A204.1 (cell line): ENCODE measurements around the gene KSR1.
"Not testable (repeated sequence)": the region's sequence is repeated elsewhere in the genome, so short reads cannot be mapped to it uniquely, and the experiment has no call there.

ENCODE experiments used
- FAIRE-seq: peaks from 2 replicates; lab custom pipeline; 2012; peaks lifted over from hg19 to GRCh38; lab: Jason Lieb, UNC

KSR1 gene

DNA sequence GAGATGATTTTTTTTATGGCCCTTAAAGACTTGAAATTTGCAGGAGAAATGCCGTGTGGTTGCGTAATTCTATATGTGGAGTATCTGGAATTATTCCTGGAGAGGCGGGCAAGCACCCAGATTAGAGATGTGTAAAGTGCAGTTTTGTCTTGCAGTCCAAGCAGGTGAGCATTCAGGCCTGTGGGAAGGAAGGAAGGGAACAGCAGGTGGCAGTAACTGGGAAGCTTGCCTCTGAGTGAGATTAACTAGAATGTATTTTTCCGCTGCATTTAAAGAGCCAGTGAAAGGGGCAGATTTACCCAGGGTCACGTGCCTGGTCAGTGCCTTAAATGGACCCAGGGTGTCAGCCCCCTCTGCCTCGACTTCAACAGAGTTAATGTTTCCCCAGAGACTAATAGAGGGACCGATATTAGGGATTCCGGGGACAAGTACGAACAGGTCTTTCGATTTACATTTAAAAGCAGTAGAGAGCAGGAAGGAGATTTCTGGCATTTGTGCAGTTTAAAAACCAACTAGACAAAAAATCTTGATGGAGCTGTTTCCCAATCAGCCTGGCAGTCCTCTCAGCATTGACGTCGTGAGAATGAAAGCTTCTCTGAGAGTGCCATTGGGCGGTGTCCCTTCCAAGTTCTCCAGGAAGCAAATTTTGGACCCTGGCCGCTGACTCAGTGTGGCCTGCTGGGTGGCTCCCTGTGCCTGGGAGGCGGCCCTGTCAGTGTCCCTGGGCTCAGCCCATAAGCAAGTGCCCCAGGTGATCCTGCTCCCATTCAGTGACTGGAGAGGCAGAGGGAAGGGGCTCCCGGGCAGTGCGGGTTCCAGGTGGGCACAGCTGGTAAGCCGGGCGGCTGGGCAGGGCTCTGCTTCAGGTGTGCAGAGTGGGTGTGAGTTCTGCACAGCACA is 38.2 kb downstream of the KSR1 start:
- no peak for FAIRE-seq

DNA sequence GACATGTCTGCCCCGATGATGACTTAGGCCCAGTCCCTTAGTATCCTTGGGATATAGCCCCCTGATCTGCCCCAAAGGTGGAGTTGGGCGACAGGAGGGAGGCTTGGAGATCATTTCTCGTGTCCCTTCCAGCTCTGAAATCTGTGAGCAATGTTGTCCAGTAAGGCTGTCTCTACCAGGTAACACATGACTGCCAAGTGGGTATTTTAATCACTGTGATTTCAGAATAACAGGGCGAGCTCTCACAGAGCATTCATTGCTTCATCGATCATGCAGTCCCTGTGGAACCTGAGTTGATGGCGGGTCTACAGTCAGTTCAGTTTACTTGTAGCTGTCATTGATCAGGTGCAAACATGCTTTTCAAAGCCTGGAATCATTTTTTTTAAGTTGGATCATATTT is 39.2 kb downstream of the KSR1 start:
- FAIRE-seq: no peak

DNA sequence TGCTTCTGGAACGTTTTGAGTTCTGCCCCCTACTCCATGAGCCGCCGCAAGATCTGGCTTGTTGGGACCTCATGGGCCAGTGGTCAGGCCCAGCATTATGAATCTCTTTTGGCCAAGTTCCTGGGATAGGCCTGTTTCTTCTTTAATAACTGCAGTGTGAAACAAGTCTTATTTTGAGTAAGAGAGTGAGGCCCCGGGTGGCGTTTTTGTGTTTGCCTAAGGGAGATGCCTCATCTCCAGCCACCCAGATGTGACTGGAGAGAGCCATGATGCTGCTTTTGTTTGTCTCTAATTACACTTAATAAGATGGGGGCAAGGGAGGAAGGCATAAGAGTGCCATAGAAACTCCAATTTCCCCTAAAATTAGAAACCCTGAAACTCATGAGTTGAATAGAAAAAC is 39.8 kb downstream of the KSR1 start:
- FAIRE-seq: no peak

DNA sequence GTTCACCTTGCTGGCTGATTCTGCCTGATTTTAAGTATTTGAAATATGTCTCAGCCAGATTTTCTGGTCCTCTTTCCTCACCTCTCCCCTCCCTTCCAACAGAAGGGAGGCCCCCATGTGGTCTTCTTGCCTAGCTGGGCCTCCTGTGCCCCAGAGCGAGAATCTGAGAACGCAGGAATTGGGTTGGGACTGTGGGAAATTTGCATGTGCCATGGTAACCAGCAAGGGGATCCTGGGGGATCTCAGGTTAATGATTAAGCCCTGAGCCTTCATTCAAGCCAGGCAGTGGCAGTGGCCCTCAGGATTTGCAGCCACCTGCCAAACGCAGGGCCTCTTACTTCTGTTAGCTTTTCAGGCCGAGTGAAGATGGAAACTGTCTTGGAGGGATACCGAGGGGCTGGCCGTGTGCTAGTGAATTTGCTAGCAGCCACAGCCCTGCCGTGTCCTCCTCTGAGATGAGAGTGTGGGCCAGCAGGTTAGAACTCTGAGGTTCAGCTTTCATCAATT is 40.2 kb downstream of the KSR1 start:
- FAIRE-seq: no peak

DNA sequence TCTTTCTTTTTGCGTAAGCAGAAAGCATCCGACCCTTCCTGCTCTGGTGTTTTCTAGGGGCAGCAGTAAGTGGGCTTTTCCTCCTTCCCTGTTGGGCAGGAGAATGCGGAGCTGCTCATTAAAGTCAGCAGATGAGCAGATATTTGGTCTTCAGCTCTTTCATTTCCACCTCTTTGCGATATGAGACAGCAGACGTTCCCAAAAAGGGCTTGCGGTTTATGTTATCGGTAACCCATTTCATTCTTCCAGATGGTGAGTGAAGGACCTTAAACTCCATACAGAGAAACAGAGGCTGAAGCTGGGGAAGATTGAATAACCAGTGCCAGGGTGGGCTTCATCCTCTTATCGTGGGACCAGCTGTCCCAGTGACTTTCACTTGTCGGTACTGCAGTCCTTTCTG is 40.7 kb downstream of the KSR1 start:
- FAIRE-seq: no peak

DNA sequence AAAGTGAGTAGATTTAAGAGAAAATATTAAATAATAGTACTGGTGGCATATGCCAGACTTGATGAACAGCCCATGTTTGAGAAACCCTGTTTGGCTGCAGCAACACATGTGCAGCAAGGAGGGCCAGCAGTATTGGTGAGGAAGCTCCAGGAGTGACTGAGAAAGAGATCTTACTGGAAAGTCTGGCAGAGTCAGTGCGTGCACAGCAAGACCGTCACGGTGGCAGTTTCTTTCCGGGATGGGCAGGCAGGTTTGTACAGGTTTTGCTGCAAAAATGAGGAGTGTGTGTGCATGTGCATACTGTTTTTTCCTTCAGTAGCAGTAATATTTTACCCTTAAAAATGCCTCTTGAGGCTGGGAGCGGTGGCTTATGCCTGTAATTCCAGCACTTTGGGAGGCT is 41.4 kb downstream of the KSR1 start:
- no peak for FAIRE-seq

DNA sequence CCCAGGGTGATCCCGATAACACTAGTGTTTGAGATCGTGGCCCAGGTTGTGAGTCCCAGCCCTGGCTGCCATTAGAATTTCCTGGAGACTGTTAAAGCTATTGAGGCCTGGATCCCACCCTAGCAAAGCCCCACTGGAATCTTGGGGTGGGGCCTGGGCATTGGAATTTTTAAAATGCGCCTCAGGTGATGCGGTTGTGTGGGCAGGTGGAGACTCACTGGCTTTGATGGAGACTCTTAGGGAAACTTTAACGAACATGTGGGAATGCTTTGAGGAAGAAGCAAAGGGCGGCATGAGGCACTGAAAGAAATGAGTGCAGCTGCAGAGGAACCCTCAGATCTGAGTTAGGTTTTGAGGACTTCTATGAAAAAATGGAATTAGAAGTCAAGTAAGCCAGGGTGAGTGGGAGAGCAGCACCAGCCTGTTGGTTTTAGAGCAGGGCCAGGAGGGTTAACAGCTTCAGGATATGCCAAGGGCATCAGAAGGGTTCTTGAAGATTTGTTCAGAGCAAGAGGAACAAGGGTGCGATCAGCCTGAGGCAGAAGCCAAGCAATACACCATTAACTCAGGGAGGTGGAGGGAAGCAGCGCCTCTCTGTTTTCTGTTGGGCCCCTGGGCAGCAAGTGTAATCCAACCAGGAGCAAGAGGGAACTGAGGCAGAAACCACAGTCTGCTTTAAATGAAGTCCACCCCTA is 42.5 kb downstream of the KSR1 start:
- FAIRE-seq: no peak

DNA sequence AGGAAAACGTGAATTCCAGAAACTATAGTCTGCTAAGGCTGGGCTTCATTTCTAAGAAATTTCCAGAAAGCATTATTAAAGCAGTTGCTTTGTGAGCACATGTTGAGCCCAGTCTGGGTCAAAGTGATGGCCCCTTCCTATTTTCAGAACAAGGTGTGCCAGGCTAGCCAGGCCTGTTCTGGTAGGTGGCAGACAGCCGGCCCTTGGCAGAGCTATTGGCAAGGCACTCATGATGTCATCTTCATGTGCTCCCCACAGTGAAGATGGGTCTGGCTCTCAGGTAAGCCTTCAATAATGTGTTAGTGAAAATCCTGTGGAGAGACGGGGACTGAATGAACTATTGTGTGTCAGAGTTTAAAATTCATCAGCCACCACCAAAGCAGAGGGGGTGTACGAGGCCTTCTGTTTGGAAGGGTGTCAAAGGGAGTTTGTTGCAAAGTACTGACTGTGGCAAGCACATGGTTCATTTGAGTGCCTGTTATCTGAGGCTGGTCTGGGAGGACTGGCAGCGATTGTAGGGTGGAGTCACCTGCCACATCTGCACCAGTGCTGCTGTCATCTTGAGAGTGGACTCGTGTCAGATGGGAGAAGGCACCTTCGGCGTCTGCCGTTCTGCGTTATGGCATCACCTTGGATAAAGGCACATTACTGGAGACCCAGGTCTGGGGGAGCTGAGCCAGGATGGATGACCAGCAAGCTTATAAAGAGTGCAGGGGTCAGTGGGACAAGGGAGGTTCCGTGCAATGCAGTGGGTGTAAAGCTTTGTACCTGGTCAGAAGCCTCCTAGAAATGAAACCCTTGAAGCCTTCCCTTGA is 43.4 kb downstream of the KSR1 start:
- FAIRE-seq: no peak

DNA sequence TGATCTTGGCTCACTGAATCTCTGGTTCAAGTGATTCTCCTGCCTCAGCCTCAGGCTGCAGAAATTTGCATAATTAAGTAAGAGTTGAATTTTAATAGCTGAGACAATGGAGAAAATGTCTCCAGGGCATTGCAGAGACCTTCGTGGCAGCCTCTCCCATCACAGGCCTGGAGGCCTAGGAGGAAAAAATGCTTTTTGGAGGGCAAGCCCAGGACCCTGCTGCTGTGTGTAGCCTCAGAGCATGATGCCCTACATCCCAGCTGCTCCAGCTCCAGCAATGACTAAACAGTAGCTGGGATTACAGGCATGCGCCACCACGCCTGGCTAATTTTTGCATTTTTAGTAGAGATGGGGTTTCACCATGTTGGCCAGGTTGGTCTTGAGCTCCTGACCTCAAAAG is 45.1 kb downstream of the KSR1 start:
- FAIRE-seq: not testable (repeated sequence)

DNA sequence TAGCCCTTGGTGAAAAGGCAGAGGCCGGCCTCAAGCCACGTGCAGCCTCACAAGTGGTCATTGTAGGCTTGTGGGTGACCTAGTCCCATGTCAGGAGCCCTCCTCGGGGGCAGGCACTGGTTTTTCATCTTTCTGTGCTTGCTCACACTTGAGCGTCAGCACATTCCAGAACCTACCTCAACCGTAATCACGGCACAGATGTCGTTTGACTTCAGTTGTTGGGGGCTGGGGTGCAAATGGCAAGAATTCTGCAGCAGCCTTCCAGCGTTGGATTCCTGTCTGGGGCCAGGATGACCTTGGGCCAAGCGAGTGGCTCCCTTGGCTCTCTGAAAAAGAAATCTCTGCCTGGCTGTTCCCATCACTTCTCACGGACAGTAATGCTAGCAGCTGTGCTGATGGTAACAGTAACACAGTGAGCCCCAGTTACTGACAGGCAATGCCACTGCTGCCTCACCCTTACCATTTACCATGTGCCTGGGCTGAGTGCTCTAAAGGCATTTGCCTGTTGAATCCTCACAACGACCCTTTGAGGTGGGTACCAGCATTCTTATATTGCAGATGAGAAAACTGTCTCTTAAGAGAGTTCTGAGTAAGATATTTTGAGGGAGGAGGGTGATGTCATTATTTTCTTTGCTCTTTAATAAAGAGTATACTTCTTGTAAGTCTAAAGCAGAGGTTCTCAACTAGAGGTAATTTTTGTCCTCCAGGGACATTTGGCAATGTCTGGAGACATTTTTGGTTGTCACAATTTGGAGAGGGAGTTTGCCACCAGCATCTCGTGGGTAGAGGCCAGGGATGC is 46.5 kb downstream of the KSR1 start:
- no peak for FAIRE-seq

DNA sequence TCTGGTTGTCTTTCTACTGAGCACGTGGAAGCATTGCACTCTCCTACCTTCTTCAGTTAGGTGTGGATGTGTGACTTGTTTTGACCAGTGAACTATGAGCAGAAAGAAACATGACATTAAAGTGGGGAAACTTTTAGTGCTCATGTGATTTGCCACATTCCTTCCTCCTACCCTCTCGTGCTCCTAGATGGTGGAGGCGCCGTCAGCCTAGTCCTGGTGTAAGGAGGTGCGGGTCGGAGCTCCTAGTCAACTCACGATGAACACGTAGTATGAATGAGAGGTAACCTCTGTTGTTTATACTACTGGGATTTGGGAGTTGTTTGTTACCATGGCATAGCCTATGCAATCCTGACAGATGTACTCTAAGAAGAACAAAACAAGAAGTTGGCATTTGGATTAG is 47.4 kb downstream of the KSR1 start:
- FAIRE-seq: no peak

DNA sequence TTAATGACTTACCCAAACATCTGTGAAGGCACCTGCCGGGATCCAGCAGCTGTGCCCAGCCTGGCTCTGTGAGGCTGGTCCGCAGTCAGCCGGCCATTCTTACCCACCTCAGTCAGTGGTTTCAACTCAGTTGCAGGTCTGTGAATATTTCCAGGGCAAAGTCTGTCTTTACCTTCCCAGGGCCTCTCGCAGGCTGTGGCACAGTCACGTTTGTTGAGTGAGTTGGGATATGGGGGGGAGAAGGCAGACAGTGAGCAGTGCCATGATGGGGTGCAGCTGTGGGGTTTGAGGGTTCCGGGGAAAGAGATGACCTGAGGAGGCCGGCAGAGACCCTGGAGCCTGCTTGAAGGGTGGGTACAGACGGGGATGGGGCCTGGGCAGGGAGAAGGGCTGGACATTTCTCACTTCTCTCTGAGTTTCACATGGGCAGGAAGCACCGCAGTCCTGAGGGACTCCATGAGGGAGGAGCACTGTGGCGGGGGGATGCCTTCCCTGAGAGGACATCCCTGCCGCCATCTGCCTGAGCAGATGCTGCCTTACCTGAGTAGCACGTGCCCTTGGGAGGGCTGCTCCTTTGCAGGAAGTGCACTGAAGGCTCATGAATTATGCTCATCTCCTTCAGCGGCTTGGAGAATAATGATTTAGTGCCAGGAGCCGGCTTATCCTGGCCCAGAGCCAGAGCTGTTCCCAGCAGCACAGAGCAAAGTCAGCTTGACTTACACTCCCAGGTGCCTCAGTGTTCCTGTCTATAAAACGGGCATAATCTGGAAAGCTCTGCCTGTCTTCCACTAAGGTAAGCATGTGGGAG is 48.1 kb downstream of the KSR1 start:
- no peak for FAIRE-seq

DNA sequence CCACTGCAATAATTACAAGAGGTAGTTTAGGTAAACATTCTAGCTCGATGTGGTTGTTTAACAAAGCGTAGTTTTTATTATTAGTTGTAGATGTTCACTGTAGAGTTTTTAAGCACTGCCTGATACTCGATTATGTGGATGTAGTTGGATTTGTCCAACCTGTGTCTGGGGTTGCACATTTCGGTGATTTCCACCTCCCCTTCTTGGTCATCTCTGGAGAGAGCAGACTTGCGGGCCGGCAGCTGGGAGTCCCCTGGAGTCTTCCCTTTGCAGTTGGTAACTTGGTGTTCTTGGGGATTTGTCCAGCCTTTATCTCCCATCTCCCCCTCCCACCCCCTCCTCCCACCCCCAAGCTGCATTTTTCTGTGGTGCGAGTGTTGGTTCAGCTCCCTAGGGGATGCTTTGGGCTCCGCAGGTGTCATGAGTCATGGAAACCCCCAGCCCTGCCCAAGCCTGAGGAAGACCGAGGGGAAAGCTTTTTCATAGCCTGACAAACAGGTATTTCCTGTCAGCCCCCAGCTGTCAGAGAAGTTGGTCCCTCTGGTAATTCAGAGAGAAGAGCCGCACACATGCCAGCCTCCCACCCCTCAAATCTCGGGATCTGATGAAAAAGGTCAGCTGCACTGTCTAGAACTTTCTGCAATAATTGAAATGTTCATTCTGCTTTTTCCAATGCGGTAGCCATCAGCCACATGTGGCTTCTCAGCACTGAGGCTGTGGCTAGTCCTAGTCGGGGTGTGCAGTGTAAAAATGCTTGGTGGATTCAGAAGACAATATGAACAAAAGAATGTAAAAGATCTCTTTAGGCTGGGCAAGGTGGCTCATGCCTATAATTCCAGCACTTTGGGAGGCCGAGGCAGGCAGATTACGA is 50.3 kb downstream of the KSR1 start:
- FAIRE-seq: no peak

DNA sequence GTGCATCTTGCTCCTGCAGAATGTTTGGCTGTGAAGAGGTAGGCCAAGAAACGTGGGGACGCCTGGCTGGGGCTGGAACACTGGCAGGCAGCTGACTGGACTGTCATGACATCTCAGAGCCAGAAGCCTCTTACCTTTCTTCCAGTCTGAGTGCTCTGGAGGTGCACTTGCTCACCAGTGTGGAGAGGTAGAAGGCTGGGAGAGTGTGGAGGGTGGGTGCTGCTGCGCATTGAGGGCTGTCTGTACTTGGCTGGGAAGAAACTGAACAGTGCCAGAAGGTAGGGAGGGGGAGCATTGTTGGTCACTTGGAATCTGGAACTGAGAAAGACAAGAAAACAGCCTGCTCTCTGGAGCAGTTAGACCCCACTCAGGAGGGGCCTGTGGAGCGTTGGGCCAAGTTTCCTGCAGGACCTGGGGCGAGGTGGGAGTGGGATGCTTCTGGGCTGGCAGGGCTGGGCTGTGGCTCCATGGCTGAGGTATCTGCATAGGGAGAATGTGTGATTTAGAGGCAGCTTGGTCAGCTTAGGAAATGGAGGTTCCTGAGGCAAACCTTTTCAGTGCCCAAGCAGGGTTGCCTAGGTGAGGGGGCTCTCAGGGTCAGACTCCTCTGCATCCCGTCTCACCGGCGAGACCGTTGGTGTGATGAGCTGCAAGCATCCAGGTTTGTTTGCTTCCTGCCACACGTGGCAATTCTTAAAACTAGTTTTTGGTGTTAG is 55.1 kb downstream of the KSR1 start:
- no peak for FAIRE-seq

DNA sequence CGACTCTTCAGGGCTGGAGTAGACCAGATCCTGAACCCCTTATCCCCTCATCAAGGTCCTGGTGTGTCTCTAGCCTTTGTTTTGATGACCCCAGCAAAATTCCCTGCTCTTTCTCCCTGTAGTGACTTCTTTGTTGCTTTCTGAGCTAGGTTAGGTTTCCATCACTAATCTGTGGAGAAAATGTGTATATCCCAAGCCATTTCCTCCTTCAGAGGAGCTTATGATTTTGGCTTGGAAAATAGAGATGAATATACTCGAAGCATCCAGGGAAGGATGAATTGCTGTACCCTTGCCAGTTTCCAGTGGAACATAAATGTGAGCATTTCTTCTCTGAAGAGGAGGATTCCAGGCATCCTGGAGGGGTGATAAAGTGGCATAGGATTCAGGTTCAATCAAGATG is 55.8 kb downstream of the KSR1 start:
- no peak for FAIRE-seq

DNA sequence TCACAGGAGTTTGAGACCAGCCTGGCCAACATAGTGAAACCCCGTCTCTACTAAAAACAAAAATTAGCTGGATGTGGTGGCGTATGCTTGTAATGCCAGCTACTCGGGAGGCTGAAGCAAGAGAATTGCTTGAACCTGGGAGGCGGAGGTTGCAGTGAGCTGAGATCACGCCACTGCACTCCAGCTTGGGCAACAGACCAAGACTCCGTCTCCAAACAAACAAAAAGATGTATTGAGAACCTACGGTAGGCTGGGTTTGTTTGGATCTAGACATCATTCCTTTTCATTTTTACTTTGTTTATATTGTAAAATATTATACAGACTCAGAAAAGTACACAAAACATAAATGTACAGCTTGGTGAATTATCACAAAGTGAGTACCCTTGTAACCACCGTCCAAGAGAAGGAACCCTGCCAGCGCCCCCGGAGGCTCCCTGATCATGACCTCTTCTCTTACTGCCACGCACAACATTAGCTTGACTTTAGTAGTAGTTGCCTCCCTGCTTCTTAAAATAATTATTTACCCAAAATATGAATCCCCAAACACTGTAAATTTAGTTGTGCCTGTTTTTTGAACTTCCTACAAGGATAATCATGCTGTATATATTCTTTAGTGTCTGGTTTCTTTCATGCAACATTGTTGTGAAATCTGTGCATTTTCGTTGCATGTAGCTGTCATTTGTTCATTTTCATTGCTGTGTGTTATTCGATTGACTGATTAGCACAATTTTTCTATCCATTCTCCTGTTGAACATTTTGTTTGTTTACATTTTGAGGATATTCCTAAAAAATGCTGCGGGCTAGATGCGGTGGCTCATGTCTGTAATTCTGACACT is 56.5 kb downstream of the KSR1 start:
- no peak for FAIRE-seq

DNA sequence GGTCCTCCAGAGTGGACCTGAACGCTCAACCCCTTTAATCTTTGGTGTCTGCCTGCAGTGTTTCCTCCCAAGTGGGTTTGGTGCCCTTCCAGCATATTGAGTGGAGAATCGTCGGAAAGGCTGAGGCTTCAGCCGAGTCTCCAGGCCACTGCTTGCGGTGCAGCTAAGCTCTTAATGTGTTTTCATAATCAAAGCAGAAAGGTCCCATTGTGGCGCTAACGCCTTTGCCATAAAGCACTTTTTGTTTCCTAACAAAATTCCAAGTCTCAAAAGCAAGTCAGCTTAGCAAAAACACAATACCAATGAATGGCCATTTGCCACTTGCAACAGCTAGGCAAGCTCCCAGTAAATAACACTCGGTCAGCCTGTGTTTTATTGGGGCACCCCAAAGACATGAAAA is 57.6 kb downstream of the KSR1 start:
- no peak for FAIRE-seq
